ENCODE measurements around the gene ARHGEF37. TPM values are rescaled to one million over a fixed set of nuclear protein-coding genes. Genes with fewer than 3 reads are reported as not detected.
A peak's percentile ranks its signal among the peaks of the same experiment; 100 is the strongest.

ARHGEF37 gene
- total RNA-seq, 3 donors from 2014 or later: 13.4 to 35.0 (median 24.6) TPM

DNA sequence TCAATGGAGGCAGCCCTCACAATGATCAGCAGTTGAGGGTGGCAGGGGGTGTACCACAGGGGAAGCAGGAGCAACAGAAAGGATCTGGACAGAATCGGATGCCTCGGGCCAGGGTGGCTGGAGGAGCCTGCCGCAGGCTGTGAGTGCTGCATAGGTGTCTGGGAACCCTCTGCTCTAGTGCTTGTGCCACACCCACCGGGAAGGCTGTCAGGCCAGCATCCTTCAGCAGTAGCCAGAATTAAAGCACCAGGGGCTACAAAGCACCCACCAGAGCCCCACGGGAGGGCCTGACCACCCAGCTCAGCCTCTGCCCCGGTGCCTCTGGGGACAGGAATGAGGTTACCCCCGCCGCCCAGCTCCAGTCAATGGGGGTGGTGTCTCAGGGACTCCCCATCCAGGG is 49.0 kb downstream of the ARHGEF37 start:
- DNase-seq (no peak), ATAC-seq (no peak)
- intact Hi-C loops (cut with DNase I, micrococcal nuclease): loop anchor here (10.0 kb wide), 3 partner anchors 194 to 364 kb away; no protein-coding TSS in a partner anchor
- no peaks in the 10 kb centered on the region for H3K9me3 ChIP-seq
- TF ChIP-seq CTCF (IDR thresholded peaks at IDR 0.05): no peak
- peaks cover 15% of the 10 kb centered on the region for H3K4me1 ChIP-seq (ENCODE audit: low read depth)
- H3K4me3 ChIP-seq: no peak overlapping the region
- no peaks in the 10 kb centered on the region for H3K36me3 ChIP-seq (ENCODE audit: low read depth)

GRCh38 chr5:149631506-149631905 is 50.2 kb downstream of the ARHGEF37 start:
- intact Hi-C loops (cut with DNase I, micrococcal nuclease): loop anchor here (10.0 kb wide), 3 partner anchors 193 to 363 kb away; no protein-coding TSS in a partner anchor
- no peak overlapping the region for H3K4me3 ChIP-seq
- ATAC-seq (no peak), DNase-seq (no peak)
- H3K9me3 ChIP-seq: no peaks in the 10 kb centered on the region
- no peak for TF ChIP-seq CTCF (IDR thresholded peaks at IDR 0.05)
- H3K4me1 ChIP-seq (ENCODE audit: low read depth): peaks cover 15% of the 10 kb centered on the region
- H3K36me3 ChIP-seq (ENCODE audit: low read depth): no peaks in the 10 kb centered on the region

DNA sequence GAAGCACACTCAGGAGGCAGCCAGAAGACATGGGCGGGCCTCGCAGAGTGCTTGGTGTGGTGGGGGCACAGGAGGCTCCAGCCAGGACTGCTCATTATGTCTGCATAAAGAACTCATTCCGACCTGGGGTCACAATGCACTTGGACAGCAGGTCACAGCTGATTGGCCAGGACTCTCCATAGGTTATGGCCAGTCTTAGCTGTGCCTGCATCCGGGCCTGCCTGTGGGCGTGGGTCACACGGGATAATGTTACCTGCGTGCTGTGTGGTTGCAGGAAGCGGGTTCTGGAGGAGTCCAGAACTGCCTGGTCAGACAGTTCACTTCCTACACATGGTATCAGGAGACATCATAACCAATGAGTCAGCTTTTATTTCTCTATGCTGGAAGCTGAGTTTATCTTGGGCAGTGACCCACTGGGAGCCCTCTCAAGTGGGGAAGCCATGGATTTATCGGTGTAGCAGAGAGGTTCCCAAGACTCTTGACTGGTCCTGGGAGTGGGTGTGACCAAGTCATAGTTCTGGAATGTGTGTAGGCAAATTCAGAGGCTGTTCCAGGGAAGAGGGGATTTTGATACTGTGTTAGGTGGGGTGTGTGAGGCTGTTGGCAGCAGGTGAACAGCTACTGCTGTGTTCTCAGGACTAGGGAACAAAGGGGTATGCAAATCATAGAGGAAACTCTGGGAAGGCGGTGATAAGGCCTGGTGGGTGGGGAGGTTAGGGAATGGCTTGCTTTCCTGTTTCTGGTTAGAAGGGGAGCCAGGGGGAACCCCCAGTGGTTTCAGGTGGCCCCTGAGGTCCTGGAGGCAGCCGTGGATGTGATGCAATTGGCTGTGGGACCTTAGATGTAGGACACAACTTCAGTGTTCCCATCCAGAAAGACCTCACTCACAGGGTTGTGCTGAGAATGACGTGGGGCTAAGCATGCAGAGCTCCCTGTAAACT is 51.3 kb downstream of the ARHGEF37 start:
- Histone ChIP-seq H3K4me1 (ENCODE audit: low read depth) (peaks cover 15% of the 10 kb centered on the region), H3K36me3 (ENCODE audit: low read depth) (no peaks in the 10 kb centered on the region), H3K4me3 (no peak overlapping the region), H3K9me3 (no peaks in the 10 kb centered on the region)
- ATAC-seq: peak; percentile 82
- TF ChIP-seq CTCF (IDR thresholded peaks at IDR 0.05): no peak
- DNase-seq: peak; percentile 36 to 77 (median 52)
- intact Hi-C loops (cut with DNase I, micrococcal nuclease): loop anchor here (10.0 kb wide), 3 partner anchors 192 to 362 kb away; no protein-coding TSS in a partner anchor

GRCh38 chr5:149633476-149634350 is 52.4 kb downstream of the ARHGEF37 start:
- ATAC-seq: peak; percentile 5
- no peak for DNase-seq
- H3K4me1 ChIP-seq (ENCODE audit: low read depth): peaks cover 15% of the 10 kb centered on the region
- no peaks in the 10 kb centered on the region for H3K9me3 ChIP-seq
- no peak for TF ChIP-seq CTCF (IDR thresholded peaks at IDR 0.05)
- no peaks in the 10 kb centered on the region for H3K36me3 ChIP-seq (ENCODE audit: low read depth)
- intact Hi-C loops (cut with DNase I, micrococcal nuclease): loop anchor here (10.0 kb wide), 3 partner anchors 191 to 361 kb away; no protein-coding TSS in a partner anchor
- H3K4me3 ChIP-seq: no peak overlapping the region

GRCh38 chr5:149635394-149635793 is 54.1 kb downstream of the ARHGEF37 start:
- Histone ChIP-seq H3K36me3 (ENCODE audit: low read depth) (no peaks in the 10 kb centered on the region), H3K4me3 (no peak overlapping the region), H3K4me1 (ENCODE audit: low read depth) (peaks cover 26% of the 10 kb centered on the region), H3K9me3 (no peaks in the 10 kb centered on the region)
- DNase-seq: no peak
- no peak for ATAC-seq
- TF ChIP-seq CTCF (IDR thresholded peaks at IDR 0.05): no peak
- intact Hi-C loops (cut with DNase I, micrococcal nuclease): loop anchor here (5.0 to 10.0 kb wide), 4 partner anchors 189 to 359 kb away; no protein-coding TSS in a partner anchor
